M059J (cell line): ENCODE measurements around the gene NANOS3. TPM values are rescaled to one million over a fixed set of nuclear protein-coding genes. Genes with fewer than 3 reads are reported as not detected.

ENCODE experiments used
- DNase-seq: peaks from one replicate; pipeline ENCODE4 v3.0.0-alpha.2; 2012; ENCODE audit warnings: low read depth
- total RNA-seq: library from RNA; depleted of rRNA; stranded (reverse); fragments of >200 nt; shearing (Covaris generic); gene quantifications from 2 replicates; pipeline ENCODE4 v1.2.3, GENCODE V29; 2014

Gene NANOS3
- total RNA-seq, 1 experiment from 2014 or later: not detected

GRCh38 chr19:13864667-13865570 lies 12.0 kb upstream of the NANOS3 start:
- DNase-seq: no peak

- no peak for DNase-seq
These were observed 11.1 kb upstream of the NANOS3 start for GRCh38 chr19:13865571-13866462.

DNA sequence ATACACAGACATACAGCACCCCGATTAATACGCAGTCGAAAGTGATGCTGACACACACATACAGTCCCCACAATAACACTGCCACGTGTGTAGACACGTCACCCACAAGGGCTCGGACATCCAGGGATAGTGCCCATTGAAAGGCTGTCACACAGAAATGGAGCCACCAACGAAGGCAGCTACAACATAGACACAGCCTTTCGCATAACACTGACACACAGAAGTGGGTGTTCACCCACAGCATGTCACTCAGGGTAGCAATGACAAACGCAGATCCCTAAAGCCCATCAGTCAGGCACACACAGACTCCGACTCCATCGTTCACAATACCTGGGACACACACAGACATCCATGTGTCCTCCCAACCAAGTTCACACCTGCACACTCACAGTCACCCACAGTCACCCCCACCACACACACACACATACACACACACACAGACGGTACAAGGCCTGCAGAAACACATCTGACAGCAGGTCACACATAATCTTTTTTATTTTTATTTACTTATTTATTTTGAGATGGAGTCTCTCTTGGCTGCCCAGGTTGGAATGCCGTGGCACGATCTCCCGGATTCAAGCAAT lies 10.4 kb upstream of the NANOS3 start:
- no peak for DNase-seq

DNA sequence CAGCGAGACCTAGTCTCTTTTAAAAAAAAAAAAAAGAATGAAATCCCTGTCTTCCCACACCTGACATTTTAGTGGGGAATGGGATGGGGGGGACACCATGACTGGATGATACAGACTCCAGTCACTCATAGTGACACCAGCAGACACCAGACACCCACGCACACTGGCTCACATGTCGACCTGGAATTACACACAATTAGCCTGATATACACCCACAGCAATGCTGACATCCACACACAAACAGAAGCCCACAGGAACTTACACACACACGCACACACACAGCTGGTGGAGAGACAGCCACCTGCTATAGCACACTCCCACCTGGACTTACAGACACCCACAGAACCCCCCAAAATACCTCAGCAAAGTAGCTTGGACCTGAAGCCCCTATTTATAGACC lies 8.3 kb upstream of the NANOS3 start:
- DNase-seq: no peak

DNA sequence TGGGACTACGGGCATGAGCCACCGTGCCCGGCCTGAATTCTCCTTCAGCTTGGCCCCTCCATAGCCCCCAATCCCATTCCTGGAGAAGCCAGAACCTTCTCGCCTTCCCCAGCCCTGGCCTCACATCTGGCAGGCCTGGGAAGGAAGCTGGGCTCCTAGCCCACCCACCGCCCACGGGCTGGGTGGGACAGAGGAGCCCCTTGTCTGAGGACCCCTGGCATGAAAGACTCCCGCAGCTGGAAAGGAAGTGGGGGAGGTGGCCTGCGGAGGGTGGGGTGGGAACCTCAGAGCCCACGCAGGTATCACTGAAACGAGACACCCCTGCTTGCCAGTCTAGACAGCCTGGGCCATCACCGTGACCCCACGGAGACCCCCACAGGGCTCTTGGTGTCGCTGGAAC lies 7.7 kb upstream of the NANOS3 start:
- DNase-seq: no peak

- no peak for DNase-seq
These were observed 6.1 kb upstream of the NANOS3 start for GRCh38 chr19:13870873-13871272.

DNA sequence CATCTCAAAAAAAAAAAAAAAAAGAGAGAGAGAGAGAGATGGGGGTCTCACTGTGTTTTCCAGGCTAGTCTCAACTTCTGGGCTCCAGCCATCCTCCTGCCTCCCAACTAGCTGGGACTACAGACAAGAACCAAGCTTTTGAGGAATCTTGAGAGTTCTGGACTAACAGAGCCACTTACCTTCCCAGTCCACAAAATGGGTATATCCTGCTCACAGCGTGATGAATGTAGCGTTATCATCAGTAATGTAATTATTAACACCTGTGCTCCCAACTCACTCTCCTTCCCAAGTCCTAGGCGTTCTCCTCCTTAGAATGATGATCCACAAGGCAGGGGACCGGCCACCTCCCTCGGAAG lies 4.6 kb upstream of the NANOS3 start:
- DNase-seq: no peak

DNA sequence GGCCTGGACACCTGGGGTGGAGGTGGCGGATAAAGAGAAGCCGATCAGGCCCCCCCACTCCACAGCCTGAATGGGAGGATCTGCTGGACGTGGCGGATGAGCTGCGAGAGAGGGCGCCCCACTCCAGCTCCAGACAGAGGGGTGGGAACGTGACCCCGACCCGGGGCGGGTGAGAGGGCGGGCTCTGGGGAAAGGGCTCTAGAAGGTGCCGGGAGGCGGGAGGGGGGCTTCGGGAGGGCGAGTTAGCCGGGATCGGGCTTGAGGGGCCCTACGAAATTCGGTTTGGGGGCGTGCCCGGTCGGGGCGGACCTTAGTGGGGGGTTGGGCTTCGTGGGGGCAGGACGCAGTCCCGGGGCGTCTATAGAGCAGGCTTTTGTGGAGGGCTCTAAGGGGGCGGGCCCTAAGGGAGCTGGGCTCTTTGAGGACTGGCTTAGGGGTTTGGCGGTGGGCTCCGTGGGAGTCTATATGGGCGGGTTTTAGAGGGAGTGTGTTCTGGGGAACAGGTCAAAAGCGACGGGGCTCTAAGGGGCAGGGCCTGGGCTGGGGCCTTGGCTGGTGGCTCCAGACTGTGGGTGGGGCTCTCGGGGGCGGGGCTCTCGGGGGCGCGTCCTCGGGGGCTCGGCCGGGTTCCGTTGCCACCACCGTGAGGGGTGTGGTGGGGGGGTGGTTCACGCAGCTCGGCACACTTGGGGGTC lies 4.1 kb upstream of the NANOS3 start:
- DNase-seq: no peak

GRCh38 chr19:13873834-13874515 lies 3.0 kb upstream of the NANOS3 start:
- DNase-seq: no peak

DNA sequence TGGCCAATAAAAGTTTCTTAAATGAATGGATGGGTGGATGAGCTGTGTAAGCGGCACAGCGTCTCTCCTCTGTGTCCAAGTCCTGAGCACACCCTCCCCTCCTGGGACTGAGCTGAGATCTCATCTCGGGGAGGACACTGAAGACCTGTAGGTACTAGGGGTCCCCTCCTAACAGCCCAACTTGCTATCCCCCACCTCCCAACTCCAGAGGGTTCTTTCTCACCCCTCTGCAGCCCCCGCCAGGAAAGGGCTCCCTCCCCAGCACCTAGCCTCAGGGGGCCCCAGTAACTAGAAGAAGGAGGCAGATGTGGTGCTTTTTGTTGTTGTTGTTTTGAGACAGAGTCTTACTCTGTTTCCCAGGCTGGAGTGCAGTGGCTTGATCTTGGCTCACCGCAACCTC lies 1.1 kb upstream of the NANOS3 start:
- DNase-seq: no peak

DNA sequence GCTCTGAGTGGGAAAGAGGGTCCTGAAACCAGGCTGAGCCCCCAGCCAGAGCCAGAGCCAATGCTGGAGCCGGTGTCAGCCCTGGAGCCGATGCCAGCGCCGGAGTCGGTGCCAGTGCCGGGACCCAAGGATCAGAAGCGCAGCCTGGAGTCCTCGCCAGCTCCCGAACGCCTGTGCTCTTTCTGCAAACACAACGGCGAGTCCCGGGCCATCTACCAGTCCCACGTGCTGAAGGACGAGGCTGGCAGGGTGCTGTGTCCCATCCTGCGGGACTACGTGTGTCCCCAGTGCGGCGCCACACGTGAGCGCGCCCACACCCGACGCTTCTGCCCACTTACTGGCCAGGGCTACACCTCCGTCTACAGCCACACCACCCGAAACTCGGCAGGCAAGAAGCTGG lies 369 bp downstream of the NANOS3 start:
- DNase-seq: no peak

DNA sequence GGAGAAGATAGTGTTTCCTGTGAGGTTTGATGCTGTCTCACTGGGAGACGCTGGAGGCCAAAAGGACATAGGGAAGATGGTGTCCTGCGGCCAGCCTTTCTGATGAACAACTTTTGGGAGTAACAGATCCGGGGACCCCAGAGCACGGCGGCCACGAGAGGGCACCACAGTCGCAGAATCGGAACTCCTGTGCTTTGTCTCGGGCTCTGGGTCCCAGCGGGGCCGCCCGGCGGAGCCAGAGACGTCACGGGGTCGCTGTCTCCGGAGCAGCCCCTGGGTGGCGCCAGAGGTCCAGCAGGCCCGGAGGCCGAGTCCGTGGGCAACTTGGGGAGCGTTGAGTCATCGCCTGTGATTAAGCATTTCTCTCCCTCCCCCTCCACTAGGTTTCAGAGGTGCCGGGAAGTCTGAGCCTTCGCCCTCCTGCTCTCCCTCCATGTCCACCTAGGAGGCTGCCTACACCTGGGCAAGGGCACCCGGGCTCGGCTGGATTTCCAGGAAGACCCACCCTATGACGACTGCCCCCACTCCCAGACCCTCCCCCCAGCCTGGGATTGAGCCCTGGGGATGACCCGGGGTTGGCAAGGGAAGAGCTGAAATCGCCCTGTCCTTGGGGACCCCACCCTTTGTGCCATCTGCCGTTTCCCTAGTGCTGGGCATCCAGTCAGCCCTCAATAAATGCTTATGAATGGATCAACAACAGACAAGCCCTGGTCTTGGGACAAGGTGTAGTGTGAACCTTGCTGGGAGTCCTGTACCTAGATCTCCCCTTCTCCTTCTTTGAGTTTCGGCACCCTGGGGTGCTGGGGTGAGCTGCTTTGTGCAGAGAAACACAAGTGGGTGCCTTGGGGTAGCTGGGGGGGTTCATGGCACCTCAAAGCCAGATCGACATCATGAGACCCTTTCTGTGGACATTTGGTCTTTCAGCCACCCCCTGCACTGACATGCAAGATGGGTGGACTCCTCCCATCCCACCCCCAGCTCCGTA lies 3.4 kb downstream of the NANOS3 start:
- DNase-seq: peak; percentile 95

GRCh38 chr19:13881251-13881691 lies 4.3 kb downstream of the NANOS3 start:
- DNase-seq: peak; percentile 61

GRCh38 chr19:13881692-13882418 lies 4.9 kb downstream of the NANOS3 start:
- DNase-seq: peak; percentile 57

GRCh38 chr19:13882419-13882795 lies 5.5 kb downstream of the NANOS3 start:
- no peak for DNase-seq

GRCh38 chr19:13882836-13883235 lies 5.9 kb downstream of the NANOS3 start:
- no peak for DNase-seq

- no peak for DNase-seq
These were observed 6.7 kb downstream of the NANOS3 start for GRCh38 chr19:13883516-13884064.

DNA sequence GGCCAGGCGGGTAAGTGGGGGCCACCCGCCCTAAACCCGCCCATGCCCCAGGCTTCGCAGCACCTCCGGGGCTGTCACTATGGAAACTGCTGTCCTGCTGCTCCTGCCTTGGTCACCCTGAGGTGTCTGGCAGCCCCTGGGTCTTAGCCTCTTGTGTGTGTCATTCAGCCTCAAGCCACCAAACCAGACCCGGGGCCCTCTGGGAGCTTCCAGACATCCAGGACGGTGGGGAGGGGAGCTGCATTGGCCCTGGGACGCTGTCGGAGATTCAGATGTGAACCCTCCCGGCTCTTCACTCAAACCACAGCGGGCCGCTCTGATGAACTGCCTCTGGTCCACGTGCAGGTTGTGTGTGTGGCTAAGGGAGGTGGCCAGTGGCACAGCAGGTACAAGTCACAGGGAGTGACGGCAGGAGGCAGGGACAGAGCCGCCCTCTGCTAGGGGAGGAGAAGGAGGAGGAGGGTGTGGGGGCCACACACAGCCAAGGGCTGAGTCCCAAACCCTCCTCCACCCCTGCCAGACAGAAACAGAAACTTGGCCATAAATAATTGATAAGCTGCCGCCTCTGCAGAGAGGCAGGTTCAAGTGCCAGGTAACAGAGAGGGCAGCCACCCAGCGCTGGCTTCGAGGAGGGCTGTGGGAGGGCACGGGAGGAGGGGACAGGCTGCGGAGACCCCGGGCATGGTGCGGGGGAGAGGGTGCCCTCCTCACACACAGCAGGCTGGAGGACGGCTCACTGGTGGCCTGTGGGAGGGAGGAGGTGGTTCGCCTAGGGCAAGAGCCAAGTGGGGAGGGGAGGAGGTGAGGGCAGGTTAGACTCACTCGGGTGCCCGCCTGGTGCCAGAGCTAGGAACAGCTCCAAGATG lies 8.0 kb downstream of the NANOS3 start:
- DNase-seq: no peak
